Vagina (tissue), 2 donors: ENCODE measurements around the gene UMPS.

Experiments used
- CTCF ChIP-seq, 3 experiments: fragments of 450-650 bp in 2 of 3; fragments of 200-600 bp in 1 of 3; sonication (generic) in 1 of 3; IDR thresholded peaks; one replicate each; pipeline ENCODE4 v1.5.1; 2017 to 2019; ENCODE audit warnings: antibody characterized with exemption in 3 of 3, mild to moderate bottlenecking in 2 of 3, moderate library complexity in 2 of 3
- POLR2A ChIP-seq, 2 donors: fragments of 450-650 bp; IDR thresholded peaks; one replicate each; pipeline ENCODE4 v1.6.1; 2017; ENCODE audit warnings: antibody characterized with exemption in 2 of 2, mild to moderate bottlenecking in 2 of 2, moderate library complexity in 2 of 2

GRCh38 chr3:124791142-124791541, 60.9 kb downstream of the UMPS start:
- no peak for TF ChIP-seq CTCF (IDR thresholded peaks at IDR 0.05)
- no peak for TF ChIP-seq POLR2A (IDR thresholded peaks at IDR 0.05)
